HepG2 (cell line): Measurements from ENCODE around the gene SELPLG. TPM values are rescaled to one million over a fixed set of nuclear protein-coding genes. Genes with fewer than 3 reads are reported as not detected.

Experiments used
- ATAC-seq: fragments of 200-7000 bp; cut with Tn5 transposase; 3 replicates; pipeline ENCODE4 v1.9.1; 2020; ENCODE audit warnings: mild to moderate bottlenecking, moderate library complexity
- BruUV-seq: library from RNA; stranded (reverse); fragments of 400-500 nt; replicated peaks from 2 replicates; lab custom pipeline; 2021; lab: Mats Ljungman, UMichigan
- CTCF ChIA-PET: fragments of 300-600 bp; formaldehyde crosslinking; extraction: SDS; loops from one replicate; lab custom pipeline; 2021; ENCODE audit warnings: low total read pairs, inconsistent platforms, low intra/inter-chr PET ratio; lab: Yijun Ruan, JAX
- POLR2A ChIA-PET: fragments of 350-600 bp; sonication (Branson Sonifier 250); formaldehyde crosslinking; loops from one replicate; lab custom pipeline; 2020; ENCODE audit warnings: antibody characterized with exemption, inconsistent platforms; lab: Yijun Ruan, JAX
- DNase-seq: peaks from one replicate; pipeline ENCODE4 v3.0.0-alpha.2; 2015; ENCODE audit warnings: low spot score
- FAIRE-seq: peaks from 3 replicates; lab custom pipeline; 2011; peaks lifted over from hg19 to GRCh38; lab: Jason Lieb, UNC
- H2AFZ ChIP-seq: one replicate; pipeline ENCODE4 v1.6.1; 2011; ENCODE audit warnings: low read length, inconsistent platforms
- H3K27ac ChIP-seq: fragments of 300-600 bp; 3 replicates; pipeline ENCODE4 v1.8.0; 2011; ENCODE audit warnings: mixed run types, mild to moderate bottlenecking, mixed read lengths, low read length, inconsistent platforms; ENCODE audit not compliant: insufficient read depth; ENCODE audit errors: extremely low read length
- H3K27me3 ChIP-seq, 2 experiments: fragments of 200-600 bp in 1 of 2; 2 replicates in 1 of 2; 3 replicates in 1 of 2; pipeline versions ENCODE4 v1.6.0 to v1.8.0; 2011; ENCODE audit warnings: low read length in 2 of 2, mild to moderate bottlenecking in 2 of 2, moderate library complexity in 2 of 2, inconsistent platforms in 1 of 2; ENCODE audit not compliant: insufficient read depth in 2 of 2, control insufficient read depth in 1 of 2
- H3K36me3 ChIP-seq, 2 experiments: fragments of 200-600 bp in 1 of 2; replicated peaks in 1 of 2; 2 replicates in 1 of 2; 3 replicates in 1 of 2; pipeline versions ENCODE4 v1.5.1 to v1.8.0; 2011; ENCODE audit warnings: low read length in 2 of 2, inconsistent platforms in 1 of 2; ENCODE audit not compliant: insufficient read depth in 2 of 2, control insufficient read depth in 1 of 2
- H3K4me1 ChIP-seq: 2 replicates; pipeline ENCODE4 v1.5.1; 2012; ENCODE audit warnings: low read length, inconsistent platforms; ENCODE audit not compliant: insufficient read depth
- H3K4me2 ChIP-seq: 2 replicates; pipeline ENCODE4 v1.6.0; 2011; ENCODE audit warnings: low read depth, low read length, inconsistent platforms
- H3K4me3 ChIP-seq, 3 experiments: fragments of 200-600 bp in 1 of 3; sonication (generic), shearing (Covaris generic) in 1 of 3; replicated peaks in 1 of 3; 2 replicates each; pipeline ENCODE4 v1.5.1; 2011 to 2016; ENCODE audit warnings: low read length in 3 of 3, inconsistent platforms in 2 of 3, low read depth in 2 of 3, mild to moderate bottlenecking in 2 of 3, control low read depth in 1 of 3, mixed read lengths in 1 of 3; ENCODE audit not compliant: insufficient read depth in 1 of 3
- H3K79me2 ChIP-seq: one replicate; pipeline ENCODE4 v1.6.1; 2011; ENCODE audit warnings: low read length, inconsistent platforms; ENCODE audit not compliant: insufficient read depth
- H3K9ac ChIP-seq: 2 replicates; pipeline ENCODE4 v1.6.0; 2011; ENCODE audit warnings: mild to moderate bottlenecking, low read depth, low read length, inconsistent platforms; ENCODE audit not compliant: insufficient read depth
- H3K9me3 ChIP-seq: 2 replicates; pipeline ENCODE4 v1.5.1; 2012; ENCODE audit warnings: mild to moderate bottlenecking, low read length
- H4K20me1 ChIP-seq: 2 replicates; pipeline ENCODE4 v1.6.0; 2011; ENCODE audit warnings: inconsistent platforms, mild to moderate bottlenecking, low read length, moderate library complexity; ENCODE audit not compliant: insufficient read depth
- ATF2 ChIP-seq: sonication (generic); formaldehyde crosslinking; IDR thresholded peaks from 2 replicates; pipeline ENCODE4 v1.4.0; 2020; ENCODE audit warnings: missing genetic modification reagents
- CHD4 ChIP-seq: fragments of 200-600 bp; sonication (generic); IDR thresholded peaks from 2 replicates; pipeline ENCODE4 v1.7.0; 2017; ENCODE audit warnings: mild to moderate bottlenecking, low read length, borderline replicate concordance
- CREB3 ChIP-seq: sonication (generic); formaldehyde crosslinking; IDR thresholded peaks from 2 replicates; pipeline ENCODE4 v1.5.0; 2020; ENCODE audit warnings: missing genetic modification reagents
- FOXP4 ChIP-seq: sonication (generic); formaldehyde crosslinking; IDR thresholded peaks from 2 replicates; pipeline ENCODE4 v1.4.0; 2020; ENCODE audit warnings: missing genetic modification reagents
- GTF2F1 ChIP-seq: fragments of 150-350 bp; IDR thresholded peaks from 2 replicates; pipeline ENCODE4 v1.6.1; 2014; ENCODE audit warnings: low read length
- IKZF1 ChIP-seq: fragments of 450-650 bp; IDR thresholded peaks from 2 replicates; pipeline ENCODE4 v1.7.1; 2016
- ISX ChIP-seq: sonication (generic); formaldehyde crosslinking; conservative IDR thresholded peaks from 2 replicates; pipeline ENCODE4 v1.5.0; 2020; ENCODE audit warnings: missing genetic modification reagents
- NCOR1 ChIP-seq: fragments of 200-600 bp; sonication (generic); IDR thresholded peaks from 2 replicates; pipeline ENCODE4 v1.7.0; 2017; ENCODE audit warnings: antibody characterized with exemption, low read length, borderline replicate concordance
- PBX3 ChIP-seq: sonication (generic); formaldehyde crosslinking; IDR thresholded peaks from 2 replicates; pipeline ENCODE4 v1.8.1; 2023; ENCODE audit warnings: missing genetic modification reagents, inconsistent platforms, borderline replicate concordance
- RXRA ChIP-seq: sonication (generic); formaldehyde crosslinking; IDR thresholded peaks from 2 replicates; pipeline ENCODE4 v1.5.1; 2020; ENCODE audit warnings: missing genetic modification reagents
- SOX6 ChIP-seq, 2 experiments: fragments of 450-650 bp in 1 of 2; sonication (generic) in 1 of 2; formaldehyde crosslinking in 1 of 2; IDR thresholded peaks; 2 replicates each; pipeline versions ENCODE4 v1.4.0 to v1.6.1; 2017 to 2020; ENCODE audit warnings: antibody characterized with exemption in 1 of 2, mild to moderate bottlenecking in 1 of 2, missing genetic modification reagents in 1 of 2
- TAF1 ChIP-seq: sonication (generic); formaldehyde crosslinking; IDR thresholded peaks from 2 replicates; pipeline ENCODE4 v1.4.0; 2020; ENCODE audit warnings: missing genetic modification reagents
- TBX2 ChIP-seq: sonication (generic); formaldehyde crosslinking; IDR thresholded peaks from 2 replicates; pipeline ENCODE4 v1.5.0; 2020; ENCODE audit warnings: missing genetic modification reagents, mild to moderate bottlenecking, borderline replicate concordance
- TCF12 ChIP-seq, 2 experiments: fragments of 450-650 bp in 1 of 2; sonication (generic) in 1 of 2; formaldehyde crosslinking in 1 of 2; IDR thresholded peaks; 2 replicates each; pipeline versions ENCODE4 v1.6.1 to v1.8.0; 2017 to 2022; ENCODE audit warnings: antibody characterized with exemption in 1 of 2, mild to moderate bottlenecking in 1 of 2, missing genetic modification reagents in 1 of 2, moderate library complexity in 1 of 2
- ZBTB43 ChIP-seq: sonication (generic); formaldehyde crosslinking; conservative IDR thresholded peaks from 2 replicates; pipeline ENCODE4 v1.4.0; 2020; ENCODE audit warnings: missing genetic modification reagents
- ZFP37 ChIP-seq: sonication (generic); formaldehyde crosslinking; IDR thresholded peaks from 2 replicates; pipeline ENCODE4 v1.4.0; 2020; ENCODE audit warnings: missing genetic modification reagents, borderline replicate concordance
- ZNF256 ChIP-seq: sonication (generic); formaldehyde crosslinking; conservative IDR thresholded peaks from 2 replicates; pipeline ENCODE4 v1.4.0; 2020; ENCODE audit warnings: missing genetic modification reagents
- WGBS: methylation state at CpG from one replicate; pipeline ENCODE4 v1.1.6; 2017; ENCODE audit warnings: low lambda C conversion rate; 5-methylcytosine and 5-hydroxymethylcytosine counted together
- in situ Hi-C: cut with HindIII; loops from 2 replicates; pipeline ENCODE4 v1.10.0; 2017; ENCODE audit warnings: low pct_unique_long_range_greater_than_20kb; ENCODE audit not compliant: extremely low pct_ligation_motif_present
- intact Hi-C: fragments of 100-400 bp; cut with micrococcal nuclease; formaldehyde crosslinking; loops from one replicate; pipeline ENCODE4 v1.10.0; 2022; ENCODE audit not compliant: unreplicated experiment
- polyA plus RNA-seq, 8 experiments: library from polyadenylated mRNA; depleted of rRNA in 3 of 8; stranded (reverse) in 7 of 8; unstranded in 1 of 8; fragments of >200 nt; fragmentation: Illumina TruSeq in 4 of 8; extraction: Trizol in 4 of 8; gene quantifications; 2 replicates each; pipeline versions ENCODE4 v1.2.1 to v1.2.3, GENCODE V29; 2011 to 2016; ENCODE audit warnings: low read depth in 4 of 8, missing spikeins in 1 of 8, mixed read lengths in 1 of 8; ENCODE audit not compliant: insufficient read depth in 1 of 8
- total RNA-seq, 5 experiments: library from RNA; depleted of rRNA; stranded (reverse); fragments of >200 nt; fragmentation: Illumina TruSeq; extraction: Trizol; gene quantifications; 2 replicates each; pipeline ENCODE4 v1.2.3, GENCODE V29; 2016; ENCODE audit warnings: low read depth in 1 of 5

Gene SELPLG
- total and polyA plus RNA-seq, 2 of the 13 experiments (the other 11 are each of a cell fraction or from before 2014, with no cell fraction given) = 0.12 TPM; not detected in 1

GRCh38 chr12:108605690-108606406, 27.8 kb downstream of the SELPLG start:
- no peak for ATAC-seq
- POLR2A ChIA-PET = no interaction called here
- no peaks in the 10 kb centered on the region for H4K20me1 ChIP-seq
- intact Hi-C loops = no loop called here
- no peaks in the 10 kb centered on the region for H3K79me2 ChIP-seq
- no peak overlapping the region for H3K9ac ChIP-seq
- DNase-seq = no peak
- FAIRE-seq = no peak
- H3K9me3 ChIP-seq = no peaks in the 10 kb centered on the region
- H3K4me2 ChIP-seq = no peak overlapping the region
- no TSS peak for BruUV-seq
- WGBS = 58% methylated on average over 4 of the region's 4 CpGs
- H3K27ac ChIP-seq = no peak overlapping the region
- CTCF ChIA-PET = no interaction called here
- no peak overlapping the region for H2AFZ ChIP-seq
- H3K4me1 ChIP-seq = peaks cover 12% of the 10 kb centered on the region
- no peaks in the 10 kb centered on the region for H3K36me3 ChIP-seq
- H3K27me3 ChIP-seq = peaks cover 3 to 20% of the 10 kb centered on the region in 2 experiments; a peak in 3 of 5 replicates
- in situ Hi-C loops = no loop called here
- no peak overlapping the region for H3K4me3 ChIP-seq
- TF ChIP-seq TAF1 (CRISPR knock-in tag) (no peak), ISX (CRISPR knock-in tag) (no peak), GTF2F1 (no peak), CREB3 (CRISPR knock-in tag) (no peak), TCF12 (IDR thresholded peaks at IDR 0.05) (peak; percentile 91; the same call in 1 of the 2 replicates), TCF12 (CRISPR knock-in tag; IDR thresholded peaks at IDR 0.05) (no peak), CHD4 (peak; percentile 78; the same call in 1 of the 2 replicates), ZNF256 (CRISPR knock-in tag) (no peak), ATF2 (CRISPR knock-in tag) (no peak), ZBTB43 (no peak), RXRA (CRISPR knock-in tag) (no peak), TBX2 (CRISPR knock-in tag) (no peak), SOX6 (IDR thresholded peaks at IDR 0.05) (no peak), SOX6 (CRISPR knock-in tag; IDR thresholded peaks at IDR 0.05) (no peak), PBX3 (no peak), FOXP4 (CRISPR knock-in tag) (no peak), ZFP37 (CRISPR knock-in tag) (no peak), IKZF1 (no peak), NCOR1 (0 out of 2 replicates have a peak, but pooled peaks have one; percentile 6)
